ENCODE data around the gene ANKRD13C.

The ANKRD13C gene

DNA sequence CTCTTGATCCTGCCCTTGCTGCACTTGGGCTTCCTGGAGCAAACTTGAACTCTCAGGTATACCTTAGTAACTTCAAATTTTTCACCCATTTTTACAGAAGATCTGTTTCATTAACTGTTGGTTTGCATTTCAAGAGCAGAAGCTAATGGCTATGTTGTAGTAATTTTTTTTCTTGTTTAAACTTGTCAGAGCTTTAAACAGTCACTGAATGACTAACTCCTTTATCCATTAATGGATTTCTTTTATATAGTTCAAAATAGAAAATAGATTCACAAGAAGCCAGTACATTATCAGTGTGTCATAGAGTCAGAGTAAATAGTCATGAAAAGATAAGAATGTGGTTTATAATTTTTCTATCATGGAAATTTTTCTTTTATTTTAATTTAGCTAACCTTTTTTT is 119.8 kb downstream of the ANKRD13C start:
- TF ChIP-seq GLIS3 (CRISPR knock-in tag; IDR thresholded peaks at IDR 0.05) (no peak), ARNTL (CRISPR knock-in tag; IDR thresholded peaks at IDR 0.05; ENCODE audit: borderline replicate concordance, low read depth) (no peak), ZC3H10 (CRISPR knock-in tag; IDR thresholded peaks at IDR 0.05) (no peak), RARB (CRISPR knock-in tag; IDR thresholded peaks at IDR 0.05) (no peak), ISL1 (CRISPR knock-in tag; IDR thresholded peaks at IDR 0.05) (no peak), ZFP30 (CRISPR knock-in tag; IDR thresholded peaks at IDR 0.05) (no peak), ZNF70 (CRISPR knock-in tag; IDR thresholded peaks at IDR 0.05) (no peak), CSDC2 (CRISPR knock-in tag; IDR thresholded peaks at IDR 0.05) (no peak), TCF4 (CRISPR knock-in tag; IDR thresholded peaks at IDR 0.05; ENCODE audit: borderline replicate concordance) (no peak), PPARA (CRISPR knock-in tag; IDR thresholded peaks at IDR 0.05; ENCODE audit: borderline replicate concordance) (no peak), ESRRG (CRISPR knock-in tag; IDR thresholded peaks at IDR 0.05) (no peak), OSR1 (CRISPR knock-in tag; IDR thresholded peaks at IDR 0.05) (no peak), SNAI2 (CRISPR knock-in tag; IDR thresholded peaks at IDR 0.05) (no peak)
- TF ChIP-seq, protein P1, sequence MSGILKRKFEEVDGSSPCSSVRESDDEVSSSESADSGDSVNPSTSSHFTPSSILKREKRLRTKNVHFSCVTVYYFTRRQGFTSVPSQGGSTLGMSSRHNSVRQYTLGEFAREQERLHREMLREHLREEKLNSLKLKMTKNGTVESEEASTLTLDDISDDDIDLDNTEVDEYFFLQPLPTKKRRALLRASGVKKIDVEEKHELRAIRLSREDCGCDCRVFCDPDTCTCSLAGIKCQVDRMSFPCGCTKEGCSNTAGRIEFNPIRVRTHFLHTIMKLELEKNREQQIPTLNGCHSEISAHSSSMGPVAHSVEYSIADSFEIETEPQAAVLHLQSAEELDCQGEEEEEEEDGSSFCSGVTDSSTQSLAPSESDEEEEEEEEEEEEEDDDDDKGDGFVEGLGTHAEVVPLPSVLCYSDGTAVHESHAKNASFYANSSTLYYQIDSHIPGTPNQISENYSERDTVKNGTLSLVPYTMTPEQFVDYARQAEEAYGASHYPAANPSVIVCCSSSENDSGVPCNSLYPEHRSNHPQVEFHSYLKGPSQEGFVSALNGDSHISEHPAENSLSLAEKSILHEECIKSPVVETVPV (CRISPR knock-in tag; IDR thresholded peaks at IDR 0.05): no peak
- TF ChIP-seq, protein P2, sequence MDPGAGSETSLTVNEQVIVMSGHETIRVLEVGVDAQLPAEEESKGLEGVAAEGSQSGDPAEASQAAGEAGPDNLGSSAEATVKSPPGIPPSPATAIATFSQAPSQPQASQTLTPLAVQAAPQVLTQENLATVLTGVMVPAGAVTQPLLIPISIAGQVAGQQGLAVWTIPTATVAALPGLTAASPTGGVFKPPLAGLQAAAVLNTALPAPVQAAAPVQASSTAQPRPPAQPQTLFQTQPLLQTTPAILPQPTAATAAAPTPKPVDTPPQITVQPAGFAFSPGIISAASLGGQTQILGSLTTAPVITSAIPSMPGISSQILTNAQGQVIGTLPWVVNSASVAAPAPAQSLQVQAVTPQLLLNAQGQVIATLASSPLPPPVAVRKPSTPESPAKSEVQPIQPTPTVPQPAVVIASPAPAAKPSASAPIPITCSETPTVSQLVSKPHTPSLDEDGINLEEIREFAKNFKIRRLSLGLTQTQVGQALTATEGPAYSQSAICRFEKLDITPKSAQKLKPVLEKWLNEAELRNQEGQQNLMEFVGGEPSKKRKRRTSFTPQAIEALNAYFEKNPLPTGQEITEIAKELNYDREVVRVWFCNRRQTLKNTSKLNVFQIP (CRISPR knock-in tag; IDR thresholded peaks at IDR 0.05; ENCODE audit: borderline replicate concordance, low read depth): no peak
- TF ChIP-seq, protein P3, sequence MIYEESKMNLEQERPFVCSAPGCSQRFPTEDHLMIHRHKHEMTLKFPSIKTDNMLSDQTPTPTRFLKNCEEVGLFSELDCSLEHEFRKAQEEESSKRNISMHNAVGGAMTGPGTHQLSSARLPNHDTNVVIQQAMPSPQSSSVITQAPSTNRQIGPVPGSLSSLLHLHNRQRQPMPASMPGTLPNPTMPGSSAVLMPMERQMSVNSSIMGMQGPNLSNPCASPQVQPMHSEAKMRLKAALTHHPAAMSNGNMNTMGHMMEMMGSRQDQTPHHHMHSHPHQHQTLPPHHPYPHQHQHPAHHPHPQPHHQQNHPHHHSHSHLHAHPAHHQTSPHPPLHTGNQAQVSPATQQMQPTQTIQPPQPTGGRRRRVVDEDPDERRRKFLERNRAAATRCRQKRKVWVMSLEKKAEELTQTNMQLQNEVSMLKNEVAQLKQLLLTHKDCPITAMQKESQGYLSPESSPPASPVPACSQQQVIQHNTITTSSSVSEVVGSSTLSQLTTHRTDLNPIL (CRISPR knock-in tag; IDR thresholded peaks at IDR 0.05; ENCODE audit: low read depth): no peak
- TF ChIP-seq, protein P4, sequence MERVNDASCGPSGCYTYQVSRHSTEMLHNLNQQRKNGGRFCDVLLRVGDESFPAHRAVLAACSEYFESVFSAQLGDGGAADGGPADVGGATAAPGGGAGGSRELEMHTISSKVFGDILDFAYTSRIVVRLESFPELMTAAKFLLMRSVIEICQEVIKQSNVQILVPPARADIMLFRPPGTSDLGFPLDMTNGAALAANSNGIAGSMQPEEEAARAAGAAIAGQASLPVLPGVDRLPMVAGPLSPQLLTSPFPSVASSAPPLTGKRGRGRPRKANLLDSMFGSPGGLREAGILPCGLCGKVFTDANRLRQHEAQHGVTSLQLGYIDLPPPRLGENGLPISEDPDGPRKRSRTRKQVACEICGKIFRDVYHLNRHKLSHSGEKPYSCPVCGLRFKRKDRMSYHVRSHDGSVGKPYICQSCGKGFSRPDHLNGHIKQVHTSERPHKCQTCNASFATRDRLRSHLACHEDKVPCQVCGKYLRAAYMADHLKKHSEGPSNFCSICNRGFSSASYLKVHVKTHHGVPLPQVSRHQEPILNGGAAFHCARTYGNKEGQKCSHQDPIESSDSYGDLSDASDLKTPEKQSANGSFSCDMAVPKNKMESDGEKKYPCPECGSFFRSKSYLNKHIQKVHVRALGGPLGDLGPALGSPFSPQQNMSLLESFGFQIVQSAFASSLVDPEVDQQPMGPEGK (CRISPR knock-in tag; IDR thresholded peaks at IDR 0.05; ENCODE audit: borderline replicate concordance): no peak
- TF ChIP-seq, protein P5, sequence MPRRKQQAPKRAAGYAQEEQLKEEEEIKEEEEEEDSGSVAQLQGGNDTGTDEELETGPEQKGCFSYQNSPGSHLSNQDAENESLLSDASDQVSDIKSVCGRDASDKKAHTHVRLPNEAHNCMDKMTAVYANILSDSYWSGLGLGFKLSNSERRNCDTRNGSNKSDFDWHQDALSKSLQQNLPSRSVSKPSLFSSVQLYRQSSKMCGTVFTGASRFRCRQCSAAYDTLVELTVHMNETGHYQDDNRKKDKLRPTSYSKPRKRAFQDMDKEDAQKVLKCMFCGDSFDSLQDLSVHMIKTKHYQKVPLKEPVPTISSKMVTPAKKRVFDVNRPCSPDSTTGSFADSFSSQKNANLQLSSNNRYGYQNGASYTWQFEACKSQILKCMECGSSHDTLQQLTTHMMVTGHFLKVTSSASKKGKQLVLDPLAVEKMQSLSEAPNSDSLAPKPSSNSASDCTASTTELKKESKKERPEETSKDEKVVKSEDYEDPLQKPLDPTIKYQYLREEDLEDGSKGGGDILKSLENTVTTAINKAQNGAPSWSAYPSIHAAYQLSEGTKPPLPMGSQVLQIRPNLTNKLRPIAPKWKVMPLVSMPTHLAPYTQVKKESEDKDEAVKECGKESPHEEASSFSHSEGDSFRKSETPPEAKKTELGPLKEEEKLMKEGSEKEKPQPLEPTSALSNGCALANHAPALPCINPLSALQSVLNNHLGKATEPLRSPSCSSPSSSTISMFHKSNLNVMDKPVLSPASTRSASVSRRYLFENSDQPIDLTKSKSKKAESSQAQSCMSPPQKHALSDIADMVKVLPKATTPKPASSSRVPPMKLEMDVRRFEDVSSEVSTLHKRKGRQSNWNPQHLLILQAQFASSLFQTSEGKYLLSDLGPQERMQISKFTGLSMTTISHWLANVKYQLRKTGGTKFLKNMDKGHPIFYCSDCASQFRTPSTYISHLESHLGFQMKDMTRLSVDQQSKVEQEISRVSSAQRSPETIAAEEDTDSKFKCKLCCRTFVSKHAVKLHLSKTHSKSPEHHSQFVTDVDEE (CRISPR knock-in tag; IDR thresholded peaks at IDR 0.05): no peak
- no peak for ATAC-seq

DNA sequence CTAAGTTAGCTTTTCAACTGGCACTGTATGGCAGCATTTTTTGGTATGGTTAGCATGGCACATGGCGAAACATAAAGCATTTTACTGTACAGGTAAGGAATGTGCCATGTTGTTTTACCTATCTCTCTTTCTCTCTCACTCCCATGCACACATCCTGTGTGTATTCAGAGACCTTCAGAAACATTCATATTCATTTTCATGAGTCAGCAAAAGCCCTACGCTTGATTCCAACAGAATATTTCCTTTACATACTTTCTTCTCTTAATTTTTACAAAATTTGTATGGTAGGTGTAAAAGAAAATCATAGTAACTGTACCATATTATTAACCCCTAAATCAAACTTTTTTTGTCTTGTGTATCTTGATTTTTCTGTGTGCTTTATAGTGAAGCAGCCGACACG is 123.0 kb downstream of the ANKRD13C start:
- no peak for ATAC-seq
- TF ChIP-seq, protein P3 (CRISPR knock-in tag; IDR thresholded peaks at IDR 0.05; ENCODE audit: low read depth): no peak
- no peak for TF ChIP-seq RARB (CRISPR knock-in tag; IDR thresholded peaks at IDR 0.05)
- no peak for TF ChIP-seq ARNTL (CRISPR knock-in tag; IDR thresholded peaks at IDR 0.05; ENCODE audit: borderline replicate concordance, low read depth)
- TF ChIP-seq ZNF565 (CRISPR knock-in tag; conservative IDR thresholded peaks at IDR 0.05; ENCODE audit: low read depth): no peak
- no peak for TF ChIP-seq ZC3H10 (CRISPR knock-in tag; IDR thresholded peaks at IDR 0.05)
- TF ChIP-seq BACH2 (CRISPR knock-in tag; IDR thresholded peaks at IDR 0.05; ENCODE audit: borderline replicate concordance): no peak
- TF ChIP-seq, protein P2 (CRISPR knock-in tag; IDR thresholded peaks at IDR 0.05; ENCODE audit: borderline replicate concordance, low read depth): no peak
- no peak for TF ChIP-seq ZFP3 (CRISPR knock-in tag; IDR thresholded peaks at IDR 0.05)
- TF ChIP-seq, protein P5 (CRISPR knock-in tag; IDR thresholded peaks at IDR 0.05): no peak
- TF ChIP-seq, protein P4 (CRISPR knock-in tag; IDR thresholded peaks at IDR 0.05; ENCODE audit: borderline replicate concordance): no peak

Data from SK-N-SH treated with all-trans-retinoic acid at 6 μM for 48 hours (cell line).